ENCODE results near the gene DCTN1.

DNA sequence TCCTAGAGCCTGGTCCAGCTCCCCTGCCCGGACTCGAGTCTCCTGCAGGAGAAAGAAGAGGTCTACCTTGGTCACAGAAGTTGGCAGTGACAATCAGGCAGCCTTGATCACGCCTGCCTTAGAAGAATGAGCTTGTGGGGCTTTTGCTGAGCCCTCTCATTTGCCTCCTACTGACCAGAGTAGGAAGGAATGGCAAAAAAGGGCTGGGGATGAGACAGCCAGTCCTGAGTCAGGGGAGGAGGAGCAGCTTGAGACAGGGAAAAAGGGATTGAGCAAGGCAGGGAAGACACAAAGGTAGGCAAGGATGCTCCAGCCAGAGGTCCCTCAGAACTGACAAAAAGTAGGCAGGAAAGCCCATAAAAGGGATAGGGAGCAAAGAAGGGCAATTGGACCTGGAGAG, 47.4 kb upstream of the DCTN1 start:
- no peak for TF ChIP-seq CTBP1 (IDR thresholded peaks at IDR 0.05; ENCODE audit: borderline replicate concordance)
- no peak for TF ChIP-seq FOXK2 (IDR thresholded peaks at IDR 0.05)
- no peak for TF ChIP-seq SUZ12 (IDR thresholded peaks at IDR 0.05)
- TF ChIP-seq BHLHE40 (IDR thresholded peaks at IDR 0.05; ENCODE audit: borderline replicate concordance), result no peak
- no peak for TF ChIP-seq SP1 (IDR thresholded peaks at IDR 0.05)
- no peak for TF ChIP-seq FOXM1 (IDR thresholded peaks at IDR 0.05; ENCODE audit: borderline replicate concordance)
- TF ChIP-seq FOXA1 (IDR thresholded peaks at IDR 0.05), result no peak
- no peak for TF ChIP-seq ELF4 (IDR thresholded peaks at IDR 0.05)
- TF ChIP-seq TARDBP (IDR thresholded peaks at IDR 0.05), result no peak
- TF ChIP-seq, protein P1, sequence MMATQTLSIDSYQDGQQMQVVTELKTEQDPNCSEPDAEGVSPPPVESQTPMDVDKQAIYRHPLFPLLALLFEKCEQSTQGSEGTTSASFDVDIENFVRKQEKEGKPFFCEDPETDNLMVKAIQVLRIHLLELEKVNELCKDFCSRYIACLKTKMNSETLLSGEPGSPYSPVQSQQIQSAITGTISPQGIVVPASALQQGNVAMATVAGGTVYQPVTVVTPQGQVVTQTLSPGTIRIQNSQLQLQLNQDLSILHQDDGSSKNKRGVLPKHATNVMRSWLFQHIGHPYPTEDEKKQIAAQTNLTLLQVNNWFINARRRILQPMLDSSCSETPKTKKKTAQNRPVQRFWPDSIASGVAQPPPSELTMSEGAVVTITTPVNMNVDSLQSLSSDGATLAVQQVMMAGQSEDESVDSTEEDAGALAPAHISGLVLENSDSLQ (IDR thresholded peaks at IDR 0.05), result no peak
- TF ChIP-seq LEF1 (IDR thresholded peaks at IDR 0.05; ENCODE audit: borderline replicate concordance), result no peak
- no peak for TF ChIP-seq HDGF (IDR thresholded peaks at IDR 0.05; ENCODE audit: borderline replicate concordance)
- TF ChIP-seq ZNF384 (IDR thresholded peaks at IDR 0.05), result no peak
- no peak for TF ChIP-seq L3MBTL2 (conservative IDR thresholded peaks at IDR 0.05)
